H9 (cell line): Measurements from ENCODE around the gene UCP1. TPM values are rescaled to one million over a fixed set of nuclear protein-coding genes. Genes with fewer than 3 reads are reported as not detected.
A peak's percentile ranks its signal among the peaks of the same experiment; 100 is the strongest.

ENCODE experiments used
- DNase-seq: peaks from one replicate; pipeline ENCODE4 v3.0.0-alpha.2; 2017
- H2AFZ ChIP-seq: one replicate; pipeline ENCODE4 v1.6.1; 2013; ENCODE audit warnings: mild to moderate bottlenecking, low read length, control low read depth, moderate library complexity
- H2AK5ac ChIP-seq: 2 replicates; pipeline ENCODE4 v1.6.1; 2013; ENCODE audit warnings: low read length, control low read depth, mixed read lengths; ENCODE audit not compliant: insufficient read length
- H2BK120ac ChIP-seq: one replicate; pipeline ENCODE4 v1.6.1; 2013; ENCODE audit warnings: low read depth, mild to moderate bottlenecking, low read length, control low read depth, inconsistent platforms; ENCODE audit not compliant: poor library complexity, severe bottlenecking
- H2BK12ac ChIP-seq: 2 replicates; pipeline ENCODE4 v1.6.1; 2013; ENCODE audit warnings: low read length, control low read depth, mixed read lengths, low read depth; ENCODE audit not compliant: insufficient read length
- H2BK15ac ChIP-seq: 2 replicates; pipeline ENCODE4 v1.6.1; 2013; ENCODE audit warnings: low read depth, low read length, control low read depth
- H2BK20ac ChIP-seq: one replicate; pipeline ENCODE4 v1.6.1; 2013; ENCODE audit warnings: low read depth, mild to moderate bottlenecking, low read length, control low read depth, inconsistent platforms; ENCODE audit not compliant: poor library complexity, severe bottlenecking
- H2BK5ac ChIP-seq: 2 replicates; pipeline ENCODE4 v1.6.1; 2013; ENCODE audit warnings: low read length, control low read depth, mixed read lengths; ENCODE audit not compliant: insufficient read length
- H3K14ac ChIP-seq: 2 replicates; pipeline ENCODE4 v1.6.1; 2013; ENCODE audit warnings: low read length, control low read depth; ENCODE audit not compliant: insufficient read depth
- H3K18ac ChIP-seq: 2 replicates; pipeline ENCODE4 v1.6.1; 2013; ENCODE audit warnings: low read depth, mild to moderate bottlenecking, mixed read lengths, low read length, control low read depth; ENCODE audit not compliant: insufficient read length
- H3K23ac ChIP-seq: 2 replicates; pipeline ENCODE4 v1.6.1; 2013; ENCODE audit warnings: low read length, control low read depth, mixed read lengths, low read depth; ENCODE audit not compliant: insufficient read length
- H3K23me2 ChIP-seq: 2 replicates; pipeline ENCODE4 v1.6.1; 2013; ENCODE audit warnings: low read depth, mild to moderate bottlenecking, mixed read lengths, low read length, control low read depth; ENCODE audit not compliant: insufficient read length, poor library complexity, severe bottlenecking
- H3K27ac ChIP-seq: 2 replicates; pipeline ENCODE4 v1.5.1; 2013; ENCODE audit warnings: low read length, control low read depth, mixed read lengths, low read depth; ENCODE audit not compliant: insufficient read length
- H3K27me3 ChIP-seq: 2 replicates; pipeline ENCODE4 v1.6.1; 2013; ENCODE audit warnings: low read length, control low read depth, inconsistent platforms; ENCODE audit not compliant: insufficient read depth
- H3K4ac ChIP-seq: 2 replicates; pipeline ENCODE4 v1.6.1; 2013; ENCODE audit warnings: low read depth, mild to moderate bottlenecking, control low read depth, inconsistent platforms, low read length, moderate library complexity
- H3K4me1 ChIP-seq: 2 replicates; pipeline ENCODE4 v1.6.1; 2013; ENCODE audit warnings: low read length, control low read depth, inconsistent platforms; ENCODE audit not compliant: insufficient read depth
- H3K4me2 ChIP-seq: 2 replicates; pipeline ENCODE4 v1.6.1; 2013; ENCODE audit warnings: low read length, control low read depth, mixed read lengths; ENCODE audit not compliant: insufficient read length, insufficient read depth
- H3K56ac ChIP-seq: 2 replicates; pipeline ENCODE4 v1.6.1; 2013; ENCODE audit warnings: low read depth, mild to moderate bottlenecking, mixed read lengths, low read length, control low read depth; ENCODE audit not compliant: insufficient read length
- H3K79me1 ChIP-seq: 2 replicates; pipeline ENCODE4 v1.6.1; 2013; ENCODE audit warnings: low read depth, mild to moderate bottlenecking, moderate library complexity, low read length, control low read depth, inconsistent platforms; ENCODE audit not compliant: insufficient read depth, poor library complexity, severe bottlenecking
- H3K79me2 ChIP-seq: 2 replicates; pipeline ENCODE4 v1.6.1; 2013; ENCODE audit warnings: low read length, control low read depth, inconsistent platforms; ENCODE audit not compliant: insufficient read depth
- H3K9ac ChIP-seq: 2 replicates; pipeline ENCODE4 v1.6.1; 2013; ENCODE audit warnings: low read length, control low read depth, mixed read lengths; ENCODE audit not compliant: insufficient read length; ENCODE audit errors: extremely low read depth
- H3K9me3 ChIP-seq: one replicate; pipeline ENCODE4 v1.6.1; 2013; ENCODE audit warnings: low read depth, low read length, inconsistent platforms; ENCODE audit not compliant: control insufficient read depth
- H3T11ph ChIP-seq: one replicate; pipeline ENCODE4 v1.6.1; 2013; ENCODE audit warnings: mild to moderate bottlenecking, low read length, control low read depth, inconsistent platforms
- H4K20me1 ChIP-seq: one replicate; pipeline ENCODE4 v1.6.1; 2013; ENCODE audit not compliant: control insufficient read depth, insufficient read length, insufficient read depth
- H4K5ac ChIP-seq: 2 replicates; pipeline ENCODE4 v1.6.1; 2013; ENCODE audit warnings: low read depth, mild to moderate bottlenecking, mixed read lengths, low read length, control low read depth; ENCODE audit not compliant: insufficient read length
- H4K8ac ChIP-seq: replicated peaks from 2 replicates; pipeline ENCODE4 v1.6.1; 2013; ENCODE audit warnings: low read length, control low read depth, mixed read lengths, low read depth; ENCODE audit not compliant: insufficient read length
- H4K91ac ChIP-seq: 2 replicates; pipeline ENCODE4 v1.6.1; 2013; ENCODE audit warnings: low read depth, mild to moderate bottlenecking, moderate library complexity, mixed read lengths, low read length, control low read depth; ENCODE audit not compliant: insufficient read length
- H3K27ac Mint-ChIP-seq, 3 experiments: 2 replicates in 2 of 3; 3 replicates in 1 of 3; pipeline ENCODE4 v1.8.0; 2020 to 2021; ENCODE audit warnings: mixed read lengths in 3 of 3, mild to moderate bottlenecking in 1 of 3, moderate library complexity in 1 of 3
- H3K27me3 Mint-ChIP-seq: 2 replicates; pipeline ENCODE4 v1.8.0; 2021; ENCODE audit warnings: low read depth, mild to moderate bottlenecking, moderate library complexity, mixed read lengths
- H3K36me3 Mint-ChIP-seq, 3 experiments: 2 replicates in 2 of 3; 3 replicates in 1 of 3; pipeline ENCODE4 v1.8.0; 2020 to 2021; ENCODE audit warnings: low read depth in 3 of 3, mixed read lengths in 3 of 3; ENCODE audit not compliant: insufficient read depth in 1 of 3
- H3K4me1 Mint-ChIP-seq, 2 experiments: 2 replicates each; pipeline ENCODE4 v1.8.0; 2020; ENCODE audit warnings: mixed read lengths in 2 of 2
- H3K4me3 Mint-ChIP-seq, 2 experiments: 2 replicates in 1 of 2; 3 replicates in 1 of 2; pipeline ENCODE4 v1.8.0; 2020 to 2021; ENCODE audit warnings: mild to moderate bottlenecking in 2 of 2, mixed read lengths in 2 of 2, moderate library complexity in 1 of 2
- H3K9me3 Mint-ChIP-seq, 2 experiments: 2 replicates in 1 of 2; 3 replicates in 1 of 2; pipeline ENCODE4 v1.8.0; 2020; ENCODE audit warnings: mild to moderate bottlenecking in 2 of 2, mixed read lengths in 2 of 2, moderate library complexity in 1 of 2
- CTCF ChIP-seq: fragments of 200-600 bp; sonication (generic); conservative IDR thresholded peaks from 3 replicates; pipeline ENCODE4 v1.8.0; 2021; ENCODE audit warnings: antibody characterized with exemption, mild to moderate bottlenecking
- WGBS: extraction: QIAGEN DNeasy Blood & Tissue Kit; methylation state at CpG from one replicate; pipeline ENCODE4 v1.1.7; 2013; ENCODE audit warnings: missing lambda C conversion rate, low lambda C conversion rate, mixed read lengths; ENCODE audit not compliant: insufficient read length; ENCODE audit errors: extremely low coverage; 5-methylcytosine and 5-hydroxymethylcytosine counted together
- total RNA-seq: library from RNA; stranded (reverse); gene quantifications from 2 replicates; pipeline ENCODE4 v1.2.1, GENCODE V29; 2021

Gene UCP1
- total RNA-seq, 1 experiment from 2014 or later: not detected

DNA sequence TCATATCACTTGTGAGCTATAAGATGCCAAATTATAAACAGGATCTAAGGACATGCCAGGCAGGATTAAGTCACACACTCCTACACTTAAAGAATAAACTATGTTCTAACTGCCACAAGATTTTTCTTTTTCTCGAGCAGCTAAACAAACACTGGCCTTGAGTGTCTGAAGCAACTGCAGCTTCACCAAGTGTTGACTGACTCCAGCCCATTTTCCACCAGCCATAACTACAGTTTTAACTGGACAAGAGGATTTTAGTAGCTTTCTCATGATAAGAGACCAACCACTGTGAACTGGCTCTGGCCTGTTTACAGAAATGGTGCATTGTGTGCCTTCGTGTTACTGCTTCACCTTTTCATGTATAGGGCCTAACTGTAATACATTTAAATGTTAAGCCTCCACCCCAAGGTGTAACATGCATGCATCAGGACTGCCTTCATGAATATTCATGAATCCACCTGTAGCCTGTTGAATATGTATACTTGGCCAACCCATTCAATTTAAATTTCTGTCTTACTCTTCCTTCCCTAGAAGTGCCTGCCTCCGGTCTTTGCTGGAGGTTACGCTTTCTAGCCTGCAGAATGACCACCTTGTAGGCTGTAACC lies 10.8 kb downstream of the UCP1 start:
- H2AK5ac ChIP-seq: no peak overlapping the region
- no peak overlapping the region for H2BK15ac ChIP-seq
- H3K18ac ChIP-seq: no peak overlapping the region
- no peak overlapping the region for H3K23ac ChIP-seq
- no peak overlapping the region for H3K4ac ChIP-seq
- H3K23me2 ChIP-seq: no peaks in the 10 kb centered on the region
- H3K4me1 ChIP-seq: peaks cover 8% of the 10 kb centered on the region; the same call in 1 of the 2 replicates
- peak overlapping the region in 2 of 3 experiments; percentile 60 to 61; a peak in 4 of 7 replicates for H3K27ac Mint-ChIP-seq
- H4K5ac ChIP-seq: no peak overlapping the region
- no peak overlapping the region for H3K4me2 ChIP-seq
- H3K14ac ChIP-seq: no peak overlapping the region
- H3T11ph ChIP-seq: no peak overlapping the region
- no CpG with 5 or more reads among the region's 4 CpGs for WGBS
- H4K8ac ChIP-seq: no peak overlapping the region
- no peaks in the 10 kb centered on the region for H3K27me3 ChIP-seq
- H4K91ac ChIP-seq: no peak overlapping the region
- H2AFZ ChIP-seq: no peak overlapping the region
- H2BK12ac ChIP-seq: no peak overlapping the region
- H3K4me3 Mint-ChIP-seq: no peak overlapping the region; a peak in 1 of 5 replicates
- TF ChIP-seq CTCF: no peak
- H3K36me3 Mint-ChIP-seq: no peaks in the 10 kb centered on the region
- no peak overlapping the region for H2BK120ac ChIP-seq
- H3K9me3 Mint-ChIP-seq: no peaks in the 10 kb centered on the region; a peak in 1 of 5 replicates
- no peak for DNase-seq
- no peaks in the 10 kb centered on the region for H3K9me3 ChIP-seq
- H2BK20ac ChIP-seq: no peak overlapping the region
- H3K79me2 ChIP-seq: no peaks in the 10 kb centered on the region
- no peak overlapping the region for H2BK5ac ChIP-seq
- H3K56ac ChIP-seq: no peak overlapping the region
- no peaks in the 10 kb centered on the region for H3K79me1 ChIP-seq
- no peak overlapping the region for H3K9ac ChIP-seq
- no peak overlapping the region for H3K27ac ChIP-seq
- peaks cover 4% of the 10 kb centered on the region; the same call in 1 of the 2 replicates for H3K27me3 Mint-ChIP-seq
- H4K20me1 ChIP-seq: no peaks in the 10 kb centered on the region
- peaks cover 34 to 36% of the 10 kb centered on the region in 2 experiments for H3K4me1 Mint-ChIP-seq
